ENCODE measurements around the gene LRRC4C.

DNA sequence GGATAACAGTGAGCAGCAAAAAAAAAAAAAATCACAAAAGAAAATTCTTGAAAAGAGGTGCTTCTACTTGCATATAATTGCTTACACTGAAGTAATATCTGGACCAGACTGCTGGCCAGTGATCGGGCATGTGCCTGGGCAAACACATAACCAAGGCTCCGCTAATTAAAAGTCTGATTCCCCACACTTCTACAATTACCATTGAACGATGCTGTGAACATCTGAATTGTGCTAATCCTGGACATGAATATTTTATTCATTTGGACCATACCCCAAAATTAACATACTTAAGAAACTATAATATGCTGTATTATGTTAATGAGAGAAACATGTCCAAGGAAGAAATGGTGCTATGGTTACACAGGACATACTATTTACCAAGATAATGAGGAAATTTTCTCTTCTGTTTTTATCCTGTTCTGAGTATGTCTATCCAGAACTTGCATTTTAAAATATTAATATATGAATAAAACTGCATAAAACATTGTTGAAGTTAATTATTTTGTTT, 69.8 kb downstream of the LRRC4C start:
- TF ChIP-seq, protein P1, sequence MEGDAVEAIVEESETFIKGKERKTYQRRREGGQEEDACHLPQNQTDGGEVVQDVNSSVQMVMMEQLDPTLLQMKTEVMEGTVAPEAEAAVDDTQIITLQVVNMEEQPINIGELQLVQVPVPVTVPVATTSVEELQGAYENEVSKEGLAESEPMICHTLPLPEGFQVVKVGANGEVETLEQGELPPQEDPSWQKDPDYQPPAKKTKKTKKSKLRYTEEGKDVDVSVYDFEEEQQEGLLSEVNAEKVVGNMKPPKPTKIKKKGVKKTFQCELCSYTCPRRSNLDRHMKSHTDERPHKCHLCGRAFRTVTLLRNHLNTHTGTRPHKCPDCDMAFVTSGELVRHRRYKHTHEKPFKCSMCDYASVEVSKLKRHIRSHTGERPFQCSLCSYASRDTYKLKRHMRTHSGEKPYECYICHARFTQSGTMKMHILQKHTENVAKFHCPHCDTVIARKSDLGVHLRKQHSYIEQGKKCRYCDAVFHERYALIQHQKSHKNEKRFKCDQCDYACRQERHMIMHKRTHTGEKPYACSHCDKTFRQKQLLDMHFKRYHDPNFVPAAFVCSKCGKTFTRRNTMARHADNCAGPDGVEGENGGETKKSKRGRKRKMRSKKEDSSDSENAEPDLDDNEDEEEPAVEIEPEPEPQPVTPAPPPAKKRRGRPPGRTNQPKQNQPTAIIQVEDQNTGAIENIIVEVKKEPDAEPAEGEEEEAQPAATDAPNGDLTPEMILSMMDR (IDR thresholded peaks at IDR 0.05; ENCODE audit: borderline replicate concordance, extremely low read depth, low read length, poor library complexity, severe bottlenecking): no peak
- TF ChIP-seq EZH2 (IDR thresholded peaks at IDR 0.05; ENCODE audit: borderline replicate concordance, low read depth, low read length, severe bottlenecking): no peak
